H7 (cell line): Measurements from ENCODE around the gene CTLA4. TPM values are rescaled to one million over a fixed set of nuclear protein-coding genes. Genes with fewer than 3 reads are reported as not detected.
"Not testable (repeated sequence)": the region's sequence is repeated elsewhere in the genome, so short reads cannot be mapped to it uniquely, and the experiment has no call there.

ENCODE experiments used
- DNase-seq: peaks from one replicate; pipeline ENCODE4 v3.0.0; 2012
- H3K27me3 ChIP-seq: 2 replicates; pipeline ENCODE4 v1.6.0; 2011; ENCODE audit warnings: mild to moderate bottlenecking, low read length; ENCODE audit not compliant: control insufficient read depth, insufficient read depth
- H3K36me3 ChIP-seq: replicated peaks from 2 replicates; pipeline ENCODE4 v1.5.1; 2011; ENCODE audit warnings: low read length; ENCODE audit not compliant: control insufficient read depth, insufficient read depth
- H3K4me3 ChIP-seq: 2 replicates; pipeline ENCODE4 v1.5.1; 2011; ENCODE audit warnings: low read depth, mild to moderate bottlenecking, control low read depth, low read length, moderate library complexity; ENCODE audit not compliant: insufficient read depth
- total RNA-seq: library from RNA; depleted of rRNA; stranded (reverse); fragments of >200 nt; shearing (Covaris generic); gene quantifications from 2 replicates; pipeline ENCODE4 v1.2.3, GENCODE V29; 2014

Gene CTLA4
- total RNA-seq, 1 experiment from 2014 or later: not detected

- H3K27me3 ChIP-seq: no peaks in the 10 kb centered on the region
- DNase-seq: no peak
- H3K4me3 ChIP-seq: no peak overlapping the region
- no peaks in the 10 kb centered on the region for H3K36me3 ChIP-seq
Measured at GRCh38 chr2:203871371-203871983, 3.9 kb downstream of the CTLA4 start.

GRCh38 chr2:203873461-203873860 is 5.9 kb downstream of the CTLA4 start:
- Histone ChIP-seq H3K27me3 (no peaks in the 10 kb centered on the region), H3K36me3 (no peaks in the 10 kb centered on the region), H3K4me3 (no peak overlapping the region)
- no peak for DNase-seq

GRCh38 chr2:203873921-203874631 is 6.5 kb downstream of the CTLA4 start:
- peak; percentile 24 for DNase-seq
- no peak overlapping the region for H3K4me3 ChIP-seq
- no peaks in the 10 kb centered on the region for H3K27me3 ChIP-seq
- H3K36me3 ChIP-seq: no peaks in the 10 kb centered on the region

- no peaks in the 10 kb centered on the region for H3K27me3 ChIP-seq
- H3K4me3 ChIP-seq: no peak overlapping the region
- DNase-seq: no peak
- H3K36me3 ChIP-seq: no peaks in the 10 kb centered on the region
Measured at GRCh38 chr2:203875471-203875870, 7.9 kb downstream of the CTLA4 start.

- no peak for DNase-seq
- no peaks in the 10 kb centered on the region for H3K36me3 ChIP-seq
- no peak overlapping the region for H3K4me3 ChIP-seq
- no peaks in the 10 kb centered on the region for H3K27me3 ChIP-seq
Measured at GRCh38 chr2:203876328-203876727, 8.8 kb downstream of the CTLA4 start.

GRCh38 chr2:203878063-203878462 is 10.5 kb downstream of the CTLA4 start:
- Histone ChIP-seq H3K27me3 (no peaks in the 10 kb centered on the region), H3K4me3 (no peak overlapping the region), H3K36me3 (no peaks in the 10 kb centered on the region)
- DNase-seq: no peak

GRCh38 chr2:203880557-203881125 is 13.1 kb downstream of the CTLA4 start:
- no peak for DNase-seq

GRCh38 chr2:203881185-203881584 is 13.6 kb downstream of the CTLA4 start:
- not testable (repeated sequence) for H3K4me3 ChIP-seq, H3K36me3 ChIP-seq, DNase-seq, H3K27me3 ChIP-seq

More at GRCh38 chr2:203880557-203881125, 13.1 kb downstream of the CTLA4 start:
- no peaks in the 10 kb centered on the region for H3K36me3 ChIP-seq
- no peak overlapping the region for H3K4me3 ChIP-seq
- no peaks in the 10 kb centered on the region for H3K27me3 ChIP-seq

- Histone ChIP-seq H3K4me3 (no peak overlapping the region), H3K27me3 (no peaks in the 10 kb centered on the region), H3K36me3 (no peaks in the 10 kb centered on the region)
- DNase-seq: no peak
Measured at GRCh38 chr2:203882551-203882950, 15.0 kb downstream of the CTLA4 start.

GRCh38 chr2:203886661-203887151 is 19.1 kb downstream of the CTLA4 start:
- no peak for DNase-seq
- Histone ChIP-seq H3K27me3 (no peaks in the 10 kb centered on the region), H3K4me3 (no peak overlapping the region), H3K36me3 (no peaks in the 10 kb centered on the region)

- no peak overlapping the region for H3K4me3 ChIP-seq
- no peaks in the 10 kb centered on the region for H3K27me3 ChIP-seq
- H3K36me3 ChIP-seq: no peaks in the 10 kb centered on the region
- DNase-seq: no peak
Measured at GRCh38 chr2:203887677-203888076, 20.1 kb downstream of the CTLA4 start.

GRCh38 chr2:203889542-203889941 is 22.0 kb downstream of the CTLA4 start:
- DNase-seq: no peak
- Histone ChIP-seq H3K36me3 (no peaks in the 10 kb centered on the region), H3K27me3 (no peaks in the 10 kb centered on the region), H3K4me3 (no peak overlapping the region)

- Histone ChIP-seq H3K27me3 (no peaks in the 10 kb centered on the region), H3K36me3 (no peaks in the 10 kb centered on the region), H3K4me3 (no peak overlapping the region)
- DNase-seq: no peak
Measured at GRCh38 chr2:203889944-203890343, 22.4 kb downstream of the CTLA4 start.

GRCh38 chr2:203890733-203891132 is 23.2 kb downstream of the CTLA4 start:
- DNase-seq: no peak
- no peaks in the 10 kb centered on the region for H3K36me3 ChIP-seq

GRCh38 chr2:203891474-203891873 is 23.9 kb downstream of the CTLA4 start:
- no peak for DNase-seq
- H3K4me3 ChIP-seq: no peak overlapping the region
- H3K27me3 ChIP-seq: no peaks in the 10 kb centered on the region
- H3K36me3 ChIP-seq: no peaks in the 10 kb centered on the region

More at GRCh38 chr2:203890733-203891132, 23.2 kb downstream of the CTLA4 start:
- Histone ChIP-seq H3K27me3 (no peaks in the 10 kb centered on the region), H3K4me3 (no peak overlapping the region)
